NCI-H2196 treated with DMSO at 0.1 percent for 48 hours (cell line): ENCODE results near the gene PHACTR3.

ENCODE experiments used
- DNase-seq: peaks from one replicate; lab custom pipeline; 2025; ENCODE audit not compliant: unreplicated experiment; lab: John Stamatoyannopoulos, UW

Gene PHACTR3

DNA sequence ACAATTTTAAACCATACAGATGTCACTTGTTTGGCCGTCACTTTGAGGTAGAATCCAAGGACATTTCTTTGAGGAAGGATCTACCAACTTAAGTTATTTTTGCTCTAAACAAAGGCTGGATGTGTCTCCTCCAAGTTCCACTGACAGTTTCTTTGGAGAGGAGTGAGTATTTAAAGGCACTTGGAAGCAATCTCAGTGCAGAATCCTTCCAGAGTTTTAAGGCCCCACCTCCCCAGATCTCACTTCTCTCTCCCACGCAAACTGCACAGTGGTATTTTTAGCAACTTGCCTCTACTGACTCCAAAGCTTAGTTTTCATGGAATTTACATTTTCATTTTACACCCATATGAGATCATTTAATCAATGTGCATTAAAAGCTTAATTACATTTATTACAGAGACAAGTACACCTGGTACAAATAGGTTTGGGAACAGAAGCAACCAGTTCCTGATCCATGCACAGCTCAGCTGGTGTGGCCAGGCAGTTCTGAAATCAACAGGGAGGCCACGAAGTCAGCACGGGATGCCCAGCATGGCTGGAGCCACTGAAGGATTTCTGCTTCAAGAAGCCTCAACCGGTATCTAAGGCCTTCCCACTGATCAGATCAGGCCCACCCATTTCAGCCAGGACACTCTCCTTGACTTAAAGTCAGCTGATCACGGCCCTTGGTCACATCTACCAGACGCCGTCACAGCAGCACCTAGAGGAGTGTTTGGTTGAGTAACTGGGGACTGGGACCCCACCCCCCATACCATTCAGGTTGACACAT lies 219.3 kb downstream of the PHACTR3 start:
- no peak for DNase-seq

- no peak for DNase-seq
Observed at GRCh38 chr20:59824711-59825562, 220.6 kb downstream of the PHACTR3 start.

GRCh38 chr20:59825563-59825920 lies 221.2 kb downstream of the PHACTR3 start:
- DNase-seq: no peak

- DNase-seq: peak; percentile 90
Observed at GRCh38 chr20:59825944-59826759, 221.8 kb downstream of the PHACTR3 start.

GRCh38 chr20:59827138-59828056 lies 223.1 kb downstream of the PHACTR3 start:
- DNase-seq: no peak

- DNase-seq: no peak
Observed at GRCh38 chr20:59828125-59829053, 224.0 kb downstream of the PHACTR3 start.

- DNase-seq: no peak
Observed at GRCh38 chr20:59829054-59829785, 224.9 kb downstream of the PHACTR3 start.

GRCh38 chr20:59829786-59830664 lies 225.7 kb downstream of the PHACTR3 start:
- no peak for DNase-seq

DNA sequence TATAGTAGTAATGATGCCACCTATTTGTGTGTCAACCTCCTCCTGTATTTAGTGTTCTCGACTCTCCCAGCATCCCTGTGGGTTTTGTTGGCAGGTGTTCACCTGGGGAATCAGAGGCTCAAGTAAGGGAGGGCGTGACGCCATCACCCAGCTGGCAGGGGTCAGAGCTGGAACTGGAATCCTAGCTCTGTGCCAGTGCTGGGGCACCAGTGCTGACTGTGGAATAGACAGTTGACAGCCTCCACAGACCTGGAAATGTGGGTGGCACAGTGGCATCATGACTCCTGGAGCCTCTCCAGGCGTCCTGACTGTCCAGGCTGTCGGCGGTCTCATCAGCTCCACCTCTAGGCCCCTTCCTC lies 226.3 kb downstream of the PHACTR3 start:
- DNase-seq: peak; percentile 72

DNA sequence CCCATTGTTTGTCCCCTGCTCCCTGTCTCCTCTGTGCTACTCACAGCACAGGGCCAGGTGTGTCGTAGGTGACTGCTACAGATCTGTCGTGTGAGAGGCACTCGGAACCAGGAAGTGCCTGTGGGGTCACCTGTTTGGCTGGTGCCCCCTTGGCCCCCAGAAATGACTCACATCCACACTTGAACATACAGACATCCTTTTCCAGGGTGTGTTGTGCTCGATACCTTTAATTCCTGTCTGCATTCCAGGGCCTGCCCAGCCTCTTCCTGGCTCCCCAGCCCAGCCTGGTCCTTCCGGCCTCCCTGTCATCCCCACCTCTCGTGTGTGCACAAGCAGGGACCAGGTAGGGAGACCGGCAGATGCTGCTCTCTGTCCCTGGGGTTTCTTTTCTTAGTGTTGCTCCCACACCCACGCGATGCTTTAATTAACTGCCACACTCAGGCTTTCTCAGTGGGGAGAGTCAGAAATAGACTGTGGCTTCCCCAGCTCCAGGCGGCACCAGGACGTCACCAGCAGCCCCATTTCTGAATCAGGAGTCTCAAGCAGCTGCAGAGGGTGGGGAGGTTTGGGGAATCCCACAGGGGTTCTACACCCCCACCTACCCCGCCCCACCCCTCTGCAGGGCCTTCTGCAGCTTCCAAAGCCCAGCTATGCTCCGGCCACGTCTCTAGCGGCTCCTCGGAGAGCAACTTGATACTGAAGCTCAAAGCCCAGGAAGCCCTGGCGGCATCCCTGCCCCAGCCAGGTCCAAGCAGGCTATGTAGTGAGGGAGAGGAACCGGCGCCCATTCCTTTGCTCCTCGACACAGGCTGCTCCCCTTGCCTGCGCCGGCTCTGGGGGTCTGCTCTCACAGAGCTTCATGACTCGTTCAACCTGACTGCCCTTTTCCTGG lies 226.9 kb downstream of the PHACTR3 start:
- DNase-seq: peak; percentile 13

- no peak for DNase-seq
Observed at GRCh38 chr20:59831916-59832270, 227.6 kb downstream of the PHACTR3 start.

- no peak for DNase-seq
Observed at GRCh38 chr20:59832406-59833363, 228.3 kb downstream of the PHACTR3 start.

GRCh38 chr20:59835057-59835447 lies 230.7 kb downstream of the PHACTR3 start:
- DNase-seq: no peak

DNA sequence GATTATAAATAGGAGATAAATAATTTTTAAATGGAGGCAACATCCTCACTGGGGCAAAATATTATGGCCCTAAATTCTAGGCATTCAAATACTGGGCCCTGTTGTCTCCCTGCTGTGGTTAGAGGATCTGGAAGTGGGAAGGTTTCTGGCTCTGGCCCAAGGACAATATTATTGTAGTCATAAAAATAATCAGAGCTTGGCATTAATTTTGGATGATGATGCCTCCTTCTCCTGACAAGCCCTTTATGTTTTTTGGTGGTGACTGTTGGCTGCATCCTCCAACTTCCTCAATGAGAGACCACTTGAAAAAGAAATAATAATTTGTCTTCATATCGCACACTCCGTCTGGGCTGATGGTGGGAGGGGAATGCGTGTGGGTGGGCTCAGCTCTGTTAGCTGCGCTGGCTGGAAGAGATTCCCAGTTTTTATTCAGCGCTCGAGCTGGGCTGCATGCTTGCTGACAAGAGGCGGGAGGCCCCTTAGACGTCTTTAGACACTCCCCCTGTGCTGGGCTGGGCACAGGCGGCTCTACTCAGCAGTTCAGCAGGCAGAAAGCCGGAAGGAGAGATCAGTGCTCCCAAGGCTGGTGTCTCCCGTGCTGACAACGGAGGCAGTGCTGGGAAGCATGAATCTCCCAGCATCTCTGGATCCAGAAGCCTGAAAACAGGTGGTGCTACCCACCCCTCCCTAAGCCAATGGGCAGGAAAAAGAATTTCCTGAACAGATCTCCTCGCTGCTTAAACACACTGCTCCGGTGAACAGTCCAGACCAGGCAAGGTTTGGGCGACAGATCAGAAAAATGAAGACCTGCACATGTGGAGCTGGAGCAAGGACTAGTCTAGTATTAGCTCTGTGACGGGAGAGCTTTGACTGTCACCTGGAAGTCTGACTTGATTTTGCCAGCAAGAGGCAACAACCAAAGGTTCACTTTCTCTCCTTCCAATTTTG lies 231.4 kb downstream of the PHACTR3 start:
- peak; percentile 21 for DNase-seq

DNA sequence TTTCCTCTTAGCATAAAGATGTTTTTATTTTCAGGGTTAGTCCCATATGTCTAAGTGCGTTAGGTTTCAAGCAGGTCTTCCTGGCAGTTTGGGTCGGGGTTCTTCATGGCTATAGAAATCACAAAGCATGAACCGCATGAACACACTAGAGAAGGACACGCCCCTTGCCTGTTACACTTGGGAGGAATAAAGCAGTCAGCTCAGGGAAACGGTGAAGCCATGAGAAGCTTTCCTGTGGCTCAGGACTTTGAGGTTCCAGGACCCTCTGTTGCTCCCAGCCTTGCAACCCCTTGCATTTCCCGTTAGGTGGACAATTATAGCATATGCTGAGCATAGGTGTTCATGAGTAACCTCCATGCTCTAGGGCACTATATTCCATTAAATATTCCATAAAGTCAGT lies 232.4 kb downstream of the PHACTR3 start:
- no peak for DNase-seq
